GM12878 (cell line): ENCODE data around the gene CCDC63. TPM values are rescaled to one million over a fixed set of nuclear protein-coding genes. Genes with fewer than 3 reads are reported as not detected.

ENCODE experiments used
- ATAC-seq: fragments of 200-7000 bp; cut with Tn5 transposase; 3 replicates; pipeline ENCODE4 v1.9.1; 2020; ENCODE audit warnings: mild to moderate bottlenecking, moderate library complexity
- BruUV-seq: library from RNA; stranded (reverse); fragments of 400-500 nt; replicated peaks from 2 replicates; lab custom pipeline; 2021; lab: Mats Ljungman, UMichigan
- CTCF ChIA-PET: fragments of 300-600 bp; sonication (Branson Sonifier 250); formaldehyde crosslinking; extraction: SDS; loops from one replicate; lab custom pipeline; 2021; ENCODE audit warnings: inconsistent platforms; lab: Yijun Ruan, JAX
- POLR2A ChIA-PET: fragments of 350-600 bp; formaldehyde crosslinking; extraction: SDS; loops from one replicate; lab custom pipeline; 2021; ENCODE audit warnings: inconsistent platforms; lab: Charles Lee
- RAD21 ChIA-PET: fragments of 300-600 bp; sonication (Branson Sonifier 250); formaldehyde crosslinking; loops from one replicate; lab custom pipeline; 2023; ENCODE audit warnings: antibody characterized with exemption; ENCODE audit not compliant: unreplicated experiment; lab: Charles Lee
- SMC1A ChIA-PET: fragments of 300-600 bp; sonication (Branson Sonifier 250); formaldehyde crosslinking; loops from one replicate; lab custom pipeline; 2023; ENCODE audit not compliant: unreplicated experiment, uncharacterized antibody; lab: Charles Lee
- DNase-seq: peaks from one replicate; pipeline ENCODE4 v3.0.0-alpha.2; 2011; ENCODE audit warnings: low read depth, low spot score
- FAIRE-seq: peaks from 3 replicates; lab custom pipeline; 2011; peaks lifted over from hg19 to GRCh38; lab: Jason Lieb, UNC
- H2AFZ ChIP-seq: 2 replicates; pipeline ENCODE4 v1.6.0; 2011; ENCODE audit warnings: low read depth, low read length, control low read depth; ENCODE audit not compliant: control insufficient read depth
- H3K27ac ChIP-seq: 2 replicates; pipeline ENCODE4 v1.5.1; 2011; ENCODE audit warnings: control low read depth; ENCODE audit not compliant: control insufficient read depth, insufficient read depth
- H3K27me3 ChIP-seq, 2 experiments: replicated peaks in 1 of 2; 2 replicates each; pipeline versions ENCODE4 v1.6.0 to v1.6.1; 2011; ENCODE audit warnings: low read length in 1 of 2; ENCODE audit not compliant: control insufficient read depth in 2 of 2, insufficient read depth in 2 of 2
- H3K36me3 ChIP-seq, 2 experiments: 2 replicates each; pipeline ENCODE4 v1.5.1; 2011; ENCODE audit warnings: low read length in 1 of 2; ENCODE audit not compliant: control insufficient read depth in 2 of 2, insufficient read depth in 2 of 2
- H3K4me1 ChIP-seq: 2 replicates; pipeline ENCODE4 v1.6.1; 2011; ENCODE audit warnings: mild to moderate bottlenecking, low read length, moderate library complexity, mixed read lengths; ENCODE audit not compliant: control insufficient read depth, insufficient read depth
- H3K4me2 ChIP-seq: 2 replicates; pipeline ENCODE4 v1.6.0; 2011; ENCODE audit warnings: control low read depth; ENCODE audit not compliant: control insufficient read depth, insufficient read depth
- H3K4me3 ChIP-seq: fragments of 200-600 bp; sonication (generic); 2 replicates; pipeline ENCODE4 v1.5.1; 2016
- H3K79me2 ChIP-seq: 2 replicates; pipeline ENCODE4 v1.6.0; 2011; ENCODE audit warnings: low read length; ENCODE audit not compliant: control insufficient read depth, insufficient read depth
- H3K9ac ChIP-seq: 2 replicates; pipeline ENCODE4 v1.8.0; 2011; ENCODE audit warnings: low read length, control low read depth, mixed read lengths; ENCODE audit not compliant: control insufficient read depth, insufficient read depth
- H3K9me3 ChIP-seq: replicated peaks from 3 replicates; pipeline ENCODE4 v1.5.1; 2011; ENCODE audit warnings: mild to moderate bottlenecking, low read length; ENCODE audit not compliant: control insufficient read depth, insufficient read depth
- H4K20me1 ChIP-seq: 2 replicates; pipeline ENCODE4 v1.6.0; 2011; ENCODE audit not compliant: control insufficient read depth, insufficient read depth
- CTCF ChIP-seq, 3 experiments: IDR thresholded peaks in 2 of 3; conservative IDR thresholded peaks in 1 of 3; 2 replicates each; pipeline ENCODE4 v1.5.1; 2011; ENCODE audit warnings: low read depth in 3 of 3, low read length in 3 of 3, mild to moderate bottlenecking in 3 of 3, control low read depth in 2 of 3, moderate library complexity in 2 of 3, inconsistent platforms in 1 of 3, mixed read lengths in 1 of 3; ENCODE audit not compliant: control insufficient read depth in 2 of 3, insufficient read depth in 1 of 3; ENCODE audit errors: extremely low read depth in 1 of 3
- NBN ChIP-seq: fragments of 450-650 bp; IDR thresholded peaks from 2 replicates; pipeline ENCODE4 v1.6.1; 2016
- TAF1 ChIP-seq: IDR thresholded peaks from 2 replicates; pipeline ENCODE4 v1.6.1; 2011; ENCODE audit warnings: mild to moderate bottlenecking, low read depth, low read length, borderline replicate concordance
- ZNF384 ChIP-seq: IDR thresholded peaks from 2 replicates; pipeline ENCODE4 v1.6.1; 2012; ENCODE audit warnings: low read depth, mild to moderate bottlenecking, low read length, improper control_type of control experiment, borderline replicate concordance
- ZNF687 ChIP-seq: fragments of 450-650 bp; IDR thresholded peaks from 2 replicates; pipeline ENCODE4 v1.6.1; 2017; ENCODE audit warnings: mild to moderate bottlenecking, moderate library complexity
- WGBS: methylation state at CpG from one replicate; pipeline ENCODE4 v1.1.6; 2016; ENCODE audit warnings: low lambda C conversion rate; ENCODE audit not compliant: insufficient replicate concordance, insufficient coverage; ENCODE audit errors: missing lambda C conversion rate; 5-methylcytosine and 5-hydroxymethylcytosine counted together
- in situ Hi-C: fragments of 300-500 bp; cut with MboI; formaldehyde crosslinking; loops from 9 replicates; pipeline ENCODE4 v1.14.3; 2018; ENCODE audit warnings: mixed read lengths
- intact Hi-C: fragments of 100-400 bp; cut with micrococcal nuclease; formaldehyde crosslinking; loops from one replicate; pipeline ENCODE4 v1.14.2; 2022; ENCODE audit not compliant: unreplicated experiment
- polyA plus RNA-seq, 11 experiments: library from polyadenylated mRNA; depleted of rRNA in 4 of 11; unstranded in 6 of 11; stranded (reverse) in 5 of 11; fragments of >200 nt; fragmentation: Nextera tagmentation in 4 of 11; fragmentation: Illumina TruSeq in 1 of 11; extraction: Ambion mirVana in 4 of 11; extraction: Trizol in 1 of 11; gene quantifications; 1 replicate in 1 of 11; 2 replicates in 10 of 11; pipeline versions ENCODE4 v1.2.1 to v1.2.3, GENCODE V29; 2011 to 2016; ENCODE audit warnings: inconsistent platforms in 2 of 11, missing spikeins in 2 of 11, low read depth in 1 of 11
- total RNA-seq, 4 experiments: library from RNA; depleted of rRNA in 3 of 4; stranded (reverse); fragments of >200 nt in 3 of 4; fragmentation: Illumina TruSeq in 1 of 4; extraction: Trizol in 1 of 4; gene quantifications; 2 replicates each; pipeline versions ENCODE4 v1.2.1 to v1.2.3, GENCODE V29; 2013 to 2021

Gene CCDC63
- total and polyA plus RNA-seq, 10 of the 15 experiments (the other 5 are each of a cell fraction or from before 2014, with no cell fraction given) = not detected

GRCh38 chr12:110829308-110829707 lies 17.5 kb upstream of the CCDC63 start (continued):
- TF ChIP-seq CTCF (IDR thresholded peaks at IDR 0.05 in 2 of 3, conservative IDR thresholded peaks at IDR 0.05 in 1 of 3; ENCODE audit: control insufficient read depth in 2 of 3, extremely low read depth in 1 of 3, insufficient read depth in 1 of 3, low read depth in 3 of 3, low read length in 3 of 3) = no peak
- no peak for TF ChIP-seq TAF1
- no peak for TF ChIP-seq ZNF384
- no peak for TF ChIP-seq NBN

- Histone ChIP-seq H2AFZ (no peak overlapping the region), H3K4me3 (no peak overlapping the region), H3K79me2 (no peaks in the 10 kb centered on the region), H3K4me1 (no peaks in the 10 kb centered on the region), H3K9me3 (no peaks in the 10 kb centered on the region), H3K4me2 (no peak overlapping the region), H3K36me3 (no peaks in the 10 kb centered on the region), H3K27me3 (no peaks in the 10 kb centered on the region), H3K9ac (no peak overlapping the region), H4K20me1 (no peaks in the 10 kb centered on the region), H3K27ac (no peak overlapping the region)
- intact Hi-C loops (no loop called here), in situ Hi-C loops (no loop called here)
- ChIA-PET RAD21 (no interaction called here), POLR2A (no interaction called here), SMC1A (interaction anchor here (1.2 kb wide), 1 partner anchor 137 kb away, joined by 3 read pairs; no protein-coding TSS in a partner anchor), CTCF (no interaction called here)
- 51% methylated on average over 4 of the region's 4 CpGs for WGBS
- no peak for ATAC-seq
- BruUV-seq = no TSS peak
- no peak for TF ChIP-seq ZNF687
- no peak for FAIRE-seq
- no peak for DNase-seq
These were observed 10.5 kb upstream of the CCDC63 start for GRCh38 chr12:110836291-110836690.
